Measurements from ENCODE around the gene RPS6KA2. TPM values are rescaled to one million over a fixed set of nuclear protein-coding genes. Genes with fewer than 3 reads are reported as not detected.

RPS6KA2 gene
- total and polyA plus RNA-seq, 2 donors (not counting 3 experiments of a cell fraction or from before 2014, with no cell fraction given) = 54.5 to 75.8 TPM

- DNase-seq (ENCODE audit: low read depth, low spot score) (no peak), FAIRE-seq (peak; percentile 33)
- H3K4me1 ChIP-seq (ENCODE audit: control insufficient read depth, extremely low read depth, insufficient read depth, low read length) = peaks cover 34% of the 10 kb centered on the region
- no peak overlapping the region for H3K9ac ChIP-seq (replicated peaks; ENCODE audit: extremely low read depth, insufficient read depth, low read length)
- POLR2A ChIA-PET = interaction anchor here (0.9 to 1.8 kb wide), 2 partner anchors 10 to 38 kb away, joined by 3 to 10 read pairs; no protein-coding TSS in a partner anchor
- H2AFZ ChIP-seq (ENCODE audit: low read depth, low read length) = no peak overlapping the region
- dilution Hi-C loops (cut with MboI; ENCODE audit: extremely low pct_ligation_motif_present, low sequenced_read_pairs) (no loop called here), intact Hi-C loops (cut with micrococcal nuclease) (loop anchor here (1.0 to 5.0 kb wide), 3 partner anchors 8 to 38 kb away; partner anchors contain the start of gene RPS6KA2)
- H3K4me3 ChIP-seq (replicated peaks in 1 of 3; ENCODE audit: insufficient read depth in 1 of 3, low read depth in 1 of 3, low read length in 3 of 3) = no peak overlapping the region
- CTCF ChIA-PET = interaction anchor here (0.7 to 1.7 kb wide), 10 partner anchors 10 to 183 kb away, joined by 3 to 6 read pairs (median 3); no protein-coding TSS in a partner anchor
- no peaks in the 10 kb centered on the region for H3K27me3 ChIP-seq (ENCODE audit: control insufficient read depth in 2 of 2, insufficient read depth in 2 of 2, low read length in 2 of 2)
- no peaks in the 10 kb centered on the region for H3K9me1 ChIP-seq (replicated peaks; ENCODE audit: control insufficient read depth, extremely low read depth, insufficient read depth, low read length)
- no peaks in the 10 kb centered on the region for H3K9me3 ChIP-seq (replicated peaks; ENCODE audit: control insufficient read depth, insufficient read depth, low read length)
- peaks cover 11% of the 10 kb centered on the region for H3K79me2 ChIP-seq (ENCODE audit: control insufficient read depth, insufficient read depth, low read length)
- peak overlapping the region; percentile 40 for H3K27ac ChIP-seq (ENCODE audit: insufficient read depth, low read depth, low read length)
- TF ChIP-seq MYC (IDR thresholded peaks at IDR 0.05; ENCODE audit: low read depth, low read length) (no peak), CTCF (IDR thresholded peaks at IDR 0.05; ENCODE audit: extremely low read depth in 1 of 2, insufficient read depth in 1 of 2, low read depth in 1 of 2, low read length in 2 of 2) (no peak), JUN (IDR thresholded peaks at IDR 0.05; ENCODE audit: borderline replicate concordance, insufficient read depth, insufficient read length, low read depth) (peak; percentile 6)
- no peaks in the 10 kb centered on the region for H4K20me1 ChIP-seq (replicated peaks; ENCODE audit: control insufficient read depth, extremely low read depth, insufficient read depth, low read length)
- H3K36me3 ChIP-seq (ENCODE audit: control insufficient read depth in 2 of 2, extremely low read depth in 1 of 2, insufficient read depth in 2 of 2, low read length in 2 of 2) = no peaks in the 10 kb centered on the region
- H3K4me2 ChIP-seq (ENCODE audit: insufficient read depth, low read length) = peak overlapping the region; percentile 13
- BruUV-seq (replicated peaks) = no TSS peak
These were observed 38.2 kb downstream of the RPS6KA2 start for GRCh38 chr6:166588691-166589336.

All from endothelial cell of umbilical vein (primary cell).